Natural killer cell (primary cell): Measurements from ENCODE around the gene EFCAB5. TPM values are rescaled to one million over a fixed set of nuclear protein-coding genes. Genes with fewer than 3 reads are reported as not detected.

ENCODE experiments used
- ATAC-seq, 3 donors: fragments of 150-1000 bp in 2 of 3; fragments of 200-7000 bp in 1 of 3; cut with Tn5 transposase; 1 replicate in 1 of 3; 2 replicates in 2 of 3; pipeline ENCODE4 v1.10.0; 2021; ENCODE audit warnings: mild to moderate bottlenecking in 2 of 3, moderate library complexity in 2 of 3
- DNase-seq, 2 donors: peaks; one replicate each; pipeline versions ENCODE4 v3.0.0 to v3.0.0-alpha.2; 2013 to 2021; ENCODE audit warnings: mixed read lengths in 1 of 2
- H3K27ac ChIP-seq: one replicate; pipeline ENCODE4 v1.5.1; 2013; ENCODE audit warnings: mild to moderate bottlenecking, low read length
- H3K27me3 ChIP-seq: one replicate; pipeline ENCODE4 v1.6.1; 2013; ENCODE audit warnings: low read length; ENCODE audit not compliant: control insufficient read depth, insufficient read depth
- H3K36me3 ChIP-seq: one replicate; pipeline ENCODE4 v1.6.1; 2013; ENCODE audit warnings: low read length; ENCODE audit not compliant: control insufficient read depth, insufficient read depth
- H3K4me1 ChIP-seq: one replicate; pipeline ENCODE4 v1.6.1; 2013; ENCODE audit warnings: low read length; ENCODE audit not compliant: control insufficient read depth, insufficient read depth
- H3K4me3 ChIP-seq: one replicate; pipeline ENCODE4 v1.5.1; 2013; ENCODE audit warnings: low read length
- H3K9me3 ChIP-seq: one replicate; pipeline ENCODE4 v1.6.1; 2013; ENCODE audit warnings: low read length; ENCODE audit not compliant: control insufficient read depth, insufficient read depth
- H3K27ac Mint-ChIP-seq, 2 donors: one replicate each; pipeline ENCODE4 v1.8.0; 2022; ENCODE audit warnings: mild to moderate bottlenecking in 2 of 2, mixed read lengths in 2 of 2, moderate library complexity in 1 of 2
- H3K27me3 Mint-ChIP-seq, 2 donors: one replicate each; pipeline ENCODE4 v1.8.0; 2022; ENCODE audit warnings: low read depth in 2 of 2, mixed read lengths in 2 of 2
- H3K36me3 Mint-ChIP-seq: one replicate; pipeline ENCODE4 v1.8.0; 2022; ENCODE audit warnings: mixed read lengths
- H3K4me1 Mint-ChIP-seq, 2 donors: one replicate each; pipeline ENCODE4 v1.8.0; 2022; ENCODE audit warnings: mixed read lengths in 2 of 2
- H3K4me3 Mint-ChIP-seq: one replicate; pipeline ENCODE4 v1.8.0; 2022; ENCODE audit warnings: mild to moderate bottlenecking, moderate library complexity, mixed read lengths
- H3K9me3 Mint-ChIP-seq, 2 donors: one replicate each; pipeline ENCODE4 v1.8.0; 2022; ENCODE audit warnings: mixed read lengths in 2 of 2
- CTCF ChIP-seq: fragments of 200-600 bp; IDR thresholded peaks from one replicate; pipeline ENCODE4 v1.8.0; 2022; ENCODE audit warnings: antibody characterized with exemption
- WGBS: methylation state at CpG from one replicate; pipeline ENCODE4 v1.1.7; 2013; ENCODE audit warnings: missing lambda C conversion rate; ENCODE audit not compliant: insufficient coverage; 5-methylcytosine and 5-hydroxymethylcytosine counted together
- intact Hi-C: fragments of 100-400 bp; cut with micrococcal nuclease; formaldehyde crosslinking; loops from one replicate; pipeline ENCODE4 v1.14.2; 2022
- total RNA-seq, 4 donors: library from RNA; stranded (reverse); fragments of 120-200 nt in 1 of 4; gene quantifications; one replicate each; pipeline versions ENCODE4 v1.2.3 to v1.2.4, GENCODE V29; 2013 to 2022

EFCAB5 gene
- total RNA-seq, 3 donors from 2014 or later (not counting 1 experiment from before 2014, with no cell fraction given), result 0.56 to 1.9 (median 0.58) TPM

- H3K27ac ChIP-seq, result no peak overlapping the region
- H3K36me3 ChIP-seq, result no peaks in the 10 kb centered on the region
- no peaks in the 10 kb centered on the region for H3K9me3 Mint-ChIP-seq
- no peaks in the 10 kb centered on the region for H3K9me3 ChIP-seq
- H3K27me3 Mint-ChIP-seq, result no peaks in the 10 kb centered on the region
- intact Hi-C loops, result no loop called here
- H3K27ac Mint-ChIP-seq, result no peak overlapping the region
- peaks cover 23 to 38% of the 10 kb centered on the region in 2 donors for H3K4me1 Mint-ChIP-seq
- no peaks in the 10 kb centered on the region for H3K27me3 ChIP-seq
- no peaks in the 10 kb centered on the region for H3K36me3 Mint-ChIP-seq
- no peaks in the 10 kb centered on the region for H3K4me1 ChIP-seq
- no peak overlapping the region for H3K4me3 ChIP-seq
- no peak overlapping the region for H3K4me3 Mint-ChIP-seq
- TF ChIP-seq CTCF, result no peak
- ATAC-seq, result no peak
- no peak for DNase-seq
- 92% methylated on average over 1 of the region's 1 CpG for WGBS
Measured at GRCh38 chr17:29918016-29918415, 23.4 kb upstream of the EFCAB5 start.

GRCh38 chr17:29918922-29919856 lies 22.2 kb upstream of the EFCAB5 start:
- peak overlapping the region in 1 of 2 donors; percentile 2 for H3K27ac Mint-ChIP-seq

GRCh38 chr17:29924786-29925185 lies 16.6 kb upstream of the EFCAB5 start:
- no peak for TF ChIP-seq CTCF
- no peaks in the 10 kb centered on the region for H3K9me3 Mint-ChIP-seq
- H3K4me1 ChIP-seq, result peaks cover 8% of the 10 kb centered on the region
- ATAC-seq (no peak), DNase-seq (no peak)
- no peak overlapping the region for H3K4me3 Mint-ChIP-seq
- H3K36me3 ChIP-seq, result peaks cover 2% of the 10 kb centered on the region
- H3K36me3 Mint-ChIP-seq, result no peaks in the 10 kb centered on the region
- no peak overlapping the region for H3K27ac Mint-ChIP-seq
- WGBS, result 100% methylated on average over 1 of the region's 1 CpG
- no peaks in the 10 kb centered on the region for H3K27me3 ChIP-seq
- no peak overlapping the region for H3K4me3 ChIP-seq
- intact Hi-C loops, result no loop called here
- no peak overlapping the region for H3K27ac ChIP-seq
- no peaks in the 10 kb centered on the region for H3K9me3 ChIP-seq
- no peaks in the 10 kb centered on the region for H3K27me3 Mint-ChIP-seq
- H3K4me1 Mint-ChIP-seq, result peaks cover 33% of the 10 kb centered on the region in 2 donors

More at GRCh38 chr17:29918922-29919856, 22.2 kb upstream of the EFCAB5 start:
- 87% methylated on average over 2 of the region's 3 CpGs for WGBS
- Mint-ChIP-seq H3K9me3 (no peaks in the 10 kb centered on the region), H3K36me3 (no peaks in the 10 kb centered on the region), H3K4me3 (no peak overlapping the region), H3K4me1 (peaks cover 23 to 38% of the 10 kb centered on the region in 2 donors), H3K27me3 (no peaks in the 10 kb centered on the region)
- intact Hi-C loops, result no loop called here
- no peak overlapping the region for H3K27ac ChIP-seq
- no peaks in the 10 kb centered on the region for H3K27me3 ChIP-seq
- H3K9me3 ChIP-seq, result no peaks in the 10 kb centered on the region
- H3K36me3 ChIP-seq, result no peaks in the 10 kb centered on the region
- no peak for TF ChIP-seq CTCF
- ATAC-seq, result no peak
- H3K4me1 ChIP-seq, result no peaks in the 10 kb centered on the region
- H3K4me3 ChIP-seq, result no peak overlapping the region
- DNase-seq, result no peak
